ENCODE measurements around the gene CDK5R2. TPM values are rescaled to one million over a fixed set of nuclear protein-coding genes. Genes with fewer than 3 reads are reported as not detected.

The CDK5R2 gene
- total RNA-seq = not detected in 2 replicates

GRCh38 chr2:218959141-218959731 lies at the start of gene CDK5R2:
Gene CDK5R2 (plus strand): TSS chr2:218959666. CDS start chr2:218959821, 155 bp downstream.

GRCh38 chr2:218985021-218985324 lies 25.5 kb downstream of the CDK5R2 start, which contains the start of gene FEV:
Gene FEV (minus strand): TSS chr2:218985184. CDS start chr2:218985075, 109 bp downstream.

GRCh38 chr2:218993345-218994315 lies 34.2 kb downstream of the CDK5R2 start, which contains the start of gene CRYBA2:
Gene CRYBA2 (minus strand): TSS chr2:218993422. CDS start chr2:218993176, 246 bp downstream.

Other genes with a start within 250 kb of the CDK5R2 start
- 10.3 and 10.8 TPM in 2 replicates for gene TTLL4, start 248.8 kb upstream of the CDK5R2 start, total RNA-seq
- 14.6 and 15.9 TPM in 2 replicates for gene CYP27A1, start 177.5 kb upstream of the CDK5R2 start, total RNA-seq
- not detected in 2 replicates for gene PRKAG3, start 127.9 kb upstream of the CDK5R2 start, total RNA-seq
- gene WNT6, start 99.9 kb upstream of the CDK5R2 start, total RNA-seq = not detected in 2 replicates
- not detected in 2 replicates for gene WNT10A, start 78.8 kb upstream of the CDK5R2 start, total RNA-seq
- gene FEV, start 25.5 kb downstream of the CDK5R2 start, total RNA-seq = not detected in 2 replicates
- gene CRYBA2, start 33.8 kb downstream of the CDK5R2 start, total RNA-seq = not detected in 2 replicates
- gene CFAP65, start 81.8 kb downstream of the CDK5R2 start, total RNA-seq = not detected in 2 replicates
- not detected in 2 replicates for gene IHH, start 101.3 kb downstream of the CDK5R2 start, total RNA-seq
- gene NHEJ1, start 201.1 kb downstream of the CDK5R2 start, total RNA-seq = 16.3 and 18.6 TPM in 2 replicates
- gene SLC23A3, start 210.4 kb downstream of the CDK5R2 start, total RNA-seq = 0.45 and 0.50 TPM in 2 replicates
- 25.0 and 25.4 TPM in 2 replicates for gene CNPPD1, start 217.3 kb downstream of the CDK5R2 start, total RNA-seq
- gene RETREG2, start 218.6 kb downstream of the CDK5R2 start, total RNA-seq = 34.6 and 41.9 TPM in 2 replicates
- 28.2 and 31.9 TPM in 2 replicates for gene ZFAND2B, start 247.1 kb downstream of the CDK5R2 start, total RNA-seq

Measured in bronchus fibroblast of lung (primary cell).